H9 (cell line): ENCODE data around the gene GOLGA8R. TPM values are rescaled to one million over a fixed set of nuclear protein-coding genes. Genes with fewer than 3 reads are reported as not detected.
"Not testable (repeated sequence)": the region's sequence is repeated elsewhere in the genome, so short reads cannot be mapped to it uniquely, and the experiment has no call there.

Experiments
- DNase-seq: peaks from one replicate; pipeline ENCODE4 v3.0.0-alpha.2; 2017
- H2AFZ ChIP-seq: one replicate; pipeline ENCODE4 v1.6.1; 2013; ENCODE audit warnings: mild to moderate bottlenecking, low read length, control low read depth, moderate library complexity
- H2AK5ac ChIP-seq: 2 replicates; pipeline ENCODE4 v1.6.1; 2013; ENCODE audit warnings: low read length, control low read depth, mixed read lengths; ENCODE audit not compliant: insufficient read length
- H2BK120ac ChIP-seq: one replicate; pipeline ENCODE4 v1.6.1; 2013; ENCODE audit warnings: low read depth, mild to moderate bottlenecking, low read length, control low read depth, inconsistent platforms; ENCODE audit not compliant: poor library complexity, severe bottlenecking
- H2BK12ac ChIP-seq: 2 replicates; pipeline ENCODE4 v1.6.1; 2013; ENCODE audit warnings: low read length, control low read depth, mixed read lengths, low read depth; ENCODE audit not compliant: insufficient read length
- H2BK15ac ChIP-seq: 2 replicates; pipeline ENCODE4 v1.6.1; 2013; ENCODE audit warnings: low read depth, low read length, control low read depth
- H2BK20ac ChIP-seq: one replicate; pipeline ENCODE4 v1.6.1; 2013; ENCODE audit warnings: low read depth, mild to moderate bottlenecking, low read length, control low read depth, inconsistent platforms; ENCODE audit not compliant: poor library complexity, severe bottlenecking
- H2BK5ac ChIP-seq: 2 replicates; pipeline ENCODE4 v1.6.1; 2013; ENCODE audit warnings: low read length, control low read depth, mixed read lengths; ENCODE audit not compliant: insufficient read length
- H3K14ac ChIP-seq: 2 replicates; pipeline ENCODE4 v1.6.1; 2013; ENCODE audit warnings: low read length, control low read depth; ENCODE audit not compliant: insufficient read depth
- H3K18ac ChIP-seq: 2 replicates; pipeline ENCODE4 v1.6.1; 2013; ENCODE audit warnings: low read depth, mild to moderate bottlenecking, mixed read lengths, low read length, control low read depth; ENCODE audit not compliant: insufficient read length
- H3K23ac ChIP-seq: 2 replicates; pipeline ENCODE4 v1.6.1; 2013; ENCODE audit warnings: low read length, control low read depth, mixed read lengths, low read depth; ENCODE audit not compliant: insufficient read length
- H3K23me2 ChIP-seq: 2 replicates; pipeline ENCODE4 v1.6.1; 2013; ENCODE audit warnings: low read depth, mild to moderate bottlenecking, mixed read lengths, low read length, control low read depth; ENCODE audit not compliant: insufficient read length, poor library complexity, severe bottlenecking
- H3K27ac ChIP-seq: 2 replicates; pipeline ENCODE4 v1.5.1; 2013; ENCODE audit warnings: low read length, control low read depth, mixed read lengths, low read depth; ENCODE audit not compliant: insufficient read length
- H3K27me3 ChIP-seq: 2 replicates; pipeline ENCODE4 v1.6.1; 2013; ENCODE audit warnings: low read length, control low read depth, inconsistent platforms; ENCODE audit not compliant: insufficient read depth
- H3K4ac ChIP-seq: 2 replicates; pipeline ENCODE4 v1.6.1; 2013; ENCODE audit warnings: low read depth, mild to moderate bottlenecking, control low read depth, inconsistent platforms, low read length, moderate library complexity
- H3K4me1 ChIP-seq: 2 replicates; pipeline ENCODE4 v1.6.1; 2013; ENCODE audit warnings: low read length, control low read depth, inconsistent platforms; ENCODE audit not compliant: insufficient read depth
- H3K4me2 ChIP-seq: 2 replicates; pipeline ENCODE4 v1.6.1; 2013; ENCODE audit warnings: low read length, control low read depth, mixed read lengths; ENCODE audit not compliant: insufficient read length, insufficient read depth
- H3K56ac ChIP-seq: 2 replicates; pipeline ENCODE4 v1.6.1; 2013; ENCODE audit warnings: low read depth, mild to moderate bottlenecking, mixed read lengths, low read length, control low read depth; ENCODE audit not compliant: insufficient read length
- H3K79me1 ChIP-seq: 2 replicates; pipeline ENCODE4 v1.6.1; 2013; ENCODE audit warnings: low read depth, mild to moderate bottlenecking, moderate library complexity, low read length, control low read depth, inconsistent platforms; ENCODE audit not compliant: insufficient read depth, poor library complexity, severe bottlenecking
- H3K79me2 ChIP-seq: 2 replicates; pipeline ENCODE4 v1.6.1; 2013; ENCODE audit warnings: low read length, control low read depth, inconsistent platforms; ENCODE audit not compliant: insufficient read depth
- H3K9ac ChIP-seq: 2 replicates; pipeline ENCODE4 v1.6.1; 2013; ENCODE audit warnings: low read length, control low read depth, mixed read lengths; ENCODE audit not compliant: insufficient read length; ENCODE audit errors: extremely low read depth
- H3K9me3 ChIP-seq: one replicate; pipeline ENCODE4 v1.6.1; 2013; ENCODE audit warnings: low read depth, low read length, inconsistent platforms; ENCODE audit not compliant: control insufficient read depth
- H3T11ph ChIP-seq: one replicate; pipeline ENCODE4 v1.6.1; 2013; ENCODE audit warnings: mild to moderate bottlenecking, low read length, control low read depth, inconsistent platforms
- H4K20me1 ChIP-seq: one replicate; pipeline ENCODE4 v1.6.1; 2013; ENCODE audit not compliant: control insufficient read depth, insufficient read length, insufficient read depth
- H4K5ac ChIP-seq: 2 replicates; pipeline ENCODE4 v1.6.1; 2013; ENCODE audit warnings: low read depth, mild to moderate bottlenecking, mixed read lengths, low read length, control low read depth; ENCODE audit not compliant: insufficient read length
- H4K8ac ChIP-seq: replicated peaks from 2 replicates; pipeline ENCODE4 v1.6.1; 2013; ENCODE audit warnings: low read length, control low read depth, mixed read lengths, low read depth; ENCODE audit not compliant: insufficient read length
- H4K91ac ChIP-seq: 2 replicates; pipeline ENCODE4 v1.6.1; 2013; ENCODE audit warnings: low read depth, mild to moderate bottlenecking, moderate library complexity, mixed read lengths, low read length, control low read depth; ENCODE audit not compliant: insufficient read length
- H3K27ac Mint-ChIP-seq, 3 experiments: 2 replicates in 2 of 3; 3 replicates in 1 of 3; pipeline ENCODE4 v1.8.0; 2020 to 2021; ENCODE audit warnings: mixed read lengths in 3 of 3, mild to moderate bottlenecking in 1 of 3, moderate library complexity in 1 of 3
- H3K27me3 Mint-ChIP-seq: 2 replicates; pipeline ENCODE4 v1.8.0; 2021; ENCODE audit warnings: low read depth, mild to moderate bottlenecking, moderate library complexity, mixed read lengths
- H3K36me3 Mint-ChIP-seq, 3 experiments: 2 replicates in 2 of 3; 3 replicates in 1 of 3; pipeline ENCODE4 v1.8.0; 2020 to 2021; ENCODE audit warnings: low read depth in 3 of 3, mixed read lengths in 3 of 3; ENCODE audit not compliant: insufficient read depth in 1 of 3
- H3K4me1 Mint-ChIP-seq, 2 experiments: 2 replicates each; pipeline ENCODE4 v1.8.0; 2020; ENCODE audit warnings: mixed read lengths in 2 of 2
- H3K4me3 Mint-ChIP-seq, 2 experiments: 2 replicates in 1 of 2; 3 replicates in 1 of 2; pipeline ENCODE4 v1.8.0; 2020 to 2021; ENCODE audit warnings: mild to moderate bottlenecking in 2 of 2, mixed read lengths in 2 of 2, moderate library complexity in 1 of 2
- H3K9me3 Mint-ChIP-seq, 2 experiments: 2 replicates in 1 of 2; 3 replicates in 1 of 2; pipeline ENCODE4 v1.8.0; 2020; ENCODE audit warnings: mild to moderate bottlenecking in 2 of 2, mixed read lengths in 2 of 2, moderate library complexity in 1 of 2
- WGBS: extraction: QIAGEN DNeasy Blood & Tissue Kit; methylation state at CpG from one replicate; pipeline ENCODE4 v1.1.7; 2013; ENCODE audit warnings: missing lambda C conversion rate, low lambda C conversion rate, mixed read lengths; ENCODE audit not compliant: insufficient read length; ENCODE audit errors: extremely low coverage; 5-methylcytosine and 5-hydroxymethylcytosine counted together
- long read RNA-seq: library from polyadenylated mRNA; unstranded; transcript quantifications from one replicate; pipeline ENCODE4 v2.0.0, GENCODE V29; 2020
- total RNA-seq: library from RNA; stranded (reverse); gene quantifications from 2 replicates; pipeline ENCODE4 v1.2.1, GENCODE V29; 2021

Gene GOLGA8R, protein sequence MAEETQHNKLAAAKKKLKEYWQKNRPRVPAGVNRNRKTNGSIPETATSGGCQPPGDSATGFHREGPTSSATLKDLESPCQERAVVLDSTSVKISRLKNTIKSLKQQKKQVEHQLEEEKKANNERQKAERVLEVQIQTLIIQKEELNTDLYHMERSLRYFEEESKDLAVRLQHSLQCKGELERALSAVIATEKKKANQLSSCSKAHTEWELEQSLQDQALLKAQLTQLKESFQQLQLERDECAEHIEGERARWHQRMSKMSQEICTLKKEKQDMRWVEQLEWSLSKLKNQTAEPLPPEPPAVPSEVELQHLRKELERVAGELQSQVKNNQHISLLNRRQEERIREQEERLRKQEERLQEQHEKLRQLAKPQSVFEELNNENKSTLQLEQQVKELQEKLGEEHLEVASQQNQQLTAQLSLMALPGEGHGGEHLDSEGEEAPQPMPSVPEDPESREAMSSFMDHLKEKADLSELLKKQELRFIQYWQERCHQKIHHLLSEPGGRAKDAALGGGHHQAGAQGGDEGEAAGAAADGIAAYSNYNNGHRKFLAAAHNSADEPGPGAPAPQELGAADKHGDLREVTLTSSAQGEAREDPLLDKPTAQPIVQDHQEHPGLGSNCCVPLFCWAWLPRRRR
- total RNA-seq: 0.20 and 0.26 TPM in 2 replicates
- long read RNA-seq: 0 reads

DNA sequence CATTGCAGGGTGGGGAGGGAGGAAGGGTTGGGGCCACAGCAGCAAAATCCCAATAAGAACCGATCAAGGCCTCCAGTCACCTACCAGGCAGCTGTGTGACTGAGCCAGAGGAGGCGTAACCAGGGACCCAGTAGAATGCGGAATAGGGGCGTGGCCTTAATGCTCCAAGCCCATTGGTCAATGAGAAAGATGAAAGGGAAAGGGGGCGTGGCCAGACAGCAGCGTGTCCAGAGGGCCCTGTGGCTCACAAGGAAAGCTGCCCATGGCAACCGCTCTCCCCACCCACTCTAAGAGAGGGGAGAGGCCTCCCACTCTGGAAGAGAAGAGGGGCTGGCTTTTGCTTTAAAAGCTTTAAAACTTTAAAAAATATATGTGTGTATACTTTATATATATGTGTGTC is at the start of gene GOLGA8R:
GOLGA8R (minus strand) TSS at position 101 of the 400 bp plus-strand sequence; CDS start at position 3, 98 bp downstream.
- H3K56ac ChIP-seq, H3K9me3 Mint-ChIP-seq, H3K4me1 ChIP-seq, H4K91ac ChIP-seq, H3K4me1 Mint-ChIP-seq, DNase-seq, H3K27me3 ChIP-seq, H4K20me1 ChIP-seq, H3K9me3 ChIP-seq, H3K9ac ChIP-seq, H3K27me3 Mint-ChIP-seq, H4K5ac ChIP-seq, H3T11ph ChIP-seq, H2AFZ ChIP-seq, H3K4ac ChIP-seq, H3K4me3 Mint-ChIP-seq, H3K79me2 ChIP-seq, H3K18ac ChIP-seq, H2AK5ac ChIP-seq, H2BK15ac ChIP-seq, H4K8ac ChIP-seq, H3K27ac Mint-ChIP-seq, H2BK12ac ChIP-seq, H2BK20ac ChIP-seq, H3K27ac ChIP-seq, H3K14ac ChIP-seq, H2BK120ac ChIP-seq, H3K36me3 Mint-ChIP-seq, H2BK5ac ChIP-seq, H3K4me2 ChIP-seq, H3K79me1 ChIP-seq, H3K23ac ChIP-seq, H3K23me2 ChIP-seq: not testable (repeated sequence)
- no CpG with 5 or more reads among the region's 7 CpGs for WGBS

DNA sequence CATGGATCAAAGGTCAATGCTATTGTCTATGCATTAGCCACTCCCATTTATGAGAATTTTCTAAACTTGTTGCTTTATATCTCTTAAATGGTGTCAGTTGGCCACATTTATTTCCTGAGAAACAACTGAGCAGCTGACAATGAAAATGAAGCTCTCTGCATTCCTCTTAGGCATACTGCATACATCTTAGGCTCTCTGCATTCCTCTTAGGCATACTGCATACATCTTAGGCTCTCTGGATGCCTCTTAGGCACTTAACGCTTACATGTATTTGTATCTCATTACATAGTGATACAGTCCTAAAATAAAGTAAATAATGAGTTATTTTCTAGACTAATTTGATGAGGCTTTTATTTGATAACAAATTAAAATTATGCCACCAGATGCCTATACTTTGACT is 49.8 kb upstream of the GOLGA8R start:
- H3K4me2 ChIP-seq, H2BK20ac ChIP-seq, H3K9me3 ChIP-seq, H2BK5ac ChIP-seq, H4K91ac ChIP-seq, H2BK15ac ChIP-seq, H2AFZ ChIP-seq, H3K27me3 ChIP-seq, H3K4me1 Mint-ChIP-seq, H3K18ac ChIP-seq, H3T11ph ChIP-seq, H3K79me2 ChIP-seq, H3K4ac ChIP-seq, H3K36me3 Mint-ChIP-seq, H3K9ac ChIP-seq, H3K27ac Mint-ChIP-seq, H4K8ac ChIP-seq, H2BK120ac ChIP-seq, H3K27ac ChIP-seq, H4K5ac ChIP-seq, H3K56ac ChIP-seq, H4K20me1 ChIP-seq, H2AK5ac ChIP-seq, H3K14ac ChIP-seq, DNase-seq, H3K23ac ChIP-seq, H3K4me3 Mint-ChIP-seq, H3K9me3 Mint-ChIP-seq, H3K27me3 Mint-ChIP-seq, H3K23me2 ChIP-seq, H2BK12ac ChIP-seq, H3K4me1 ChIP-seq, H3K79me1 ChIP-seq: not testable (repeated sequence)
- WGBS: no CpG with 5 or more reads among the region's 1 CpG
